Heart right ventricle (tissue), 16 donors: ENCODE measurements around the gene MATCAP1. TPM values are rescaled to one million over a fixed set of nuclear protein-coding genes. Genes with fewer than 3 reads are reported as not detected.

Experiments
- ATAC-seq, 8 donors: fragments of 200-7000 bp; cut with Tn5 transposase; one replicate each; pipeline ENCODE4 v1.9.1; 2020; ENCODE audit warnings: mild to moderate bottlenecking in 8 of 8, moderate library complexity in 8 of 8, moderate number of reproducible peaks in 1 of 8
- DNase-seq, 2 donors: peaks; one replicate each; pipeline ENCODE4 v3.0.0-alpha.2; 2020
- H3K27ac ChIP-seq, 10 donors: fragments of 200-600 bp; sonication (generic) in 2 of 10; one replicate each; pipeline versions ENCODE4 v1.5.0 to v1.8.0; 2020 to 2022; ENCODE audit warnings: mild to moderate bottlenecking in 3 of 10
- H3K27me3 ChIP-seq, 7 donors: fragments of 200-600 bp; one replicate each; pipeline ENCODE4 v1.8.0; 2021 to 2022; ENCODE audit warnings: mild to moderate bottlenecking in 2 of 7
- H3K36me3 ChIP-seq, 9 donors: fragments of 200-600 bp; sonication (generic) in 1 of 9; one replicate each; pipeline versions ENCODE4 v1.5.0 to v1.8.0; 2020 to 2022; ENCODE audit warnings: mild to moderate bottlenecking in 2 of 9
- H3K4me1 ChIP-seq, 9 donors: fragments of 200-600 bp; sonication (generic) in 1 of 9; one replicate each; pipeline versions ENCODE4 v1.5.0 to v1.8.0; 2020 to 2022; ENCODE audit warnings: mild to moderate bottlenecking in 4 of 9
- H3K4me3 ChIP-seq, 10 donors: fragments of 200-600 bp; sonication (generic) in 2 of 10; one replicate each; pipeline versions ENCODE4 v1.5.0 to v1.8.0; 2020 to 2022; ENCODE audit warnings: mild to moderate bottlenecking in 7 of 10, moderate library complexity in 2 of 10
- H3K9me3 ChIP-seq, 11 donors: fragments of 200-600 bp in 10 of 11; sonication (generic) in 2 of 11; one replicate each; pipeline versions ENCODE4 v1.5.0 to v1.8.0; 2013 to 2022; ENCODE audit warnings: mild to moderate bottlenecking in 2 of 11, control low read depth in 1 of 11, moderate library complexity in 1 of 11
- CTCF ChIP-seq, 9 donors: fragments of 200-600 bp; sonication (generic) in 2 of 9; IDR thresholded peaks; one replicate each; pipeline versions ENCODE4 v1.5.0 to v1.8.0; 2021 to 2022; ENCODE audit warnings: antibody characterized with exemption in 9 of 9, mild to moderate bottlenecking in 5 of 9, moderate library complexity in 1 of 9
- WGBS, 2 donors: extraction: QIAGEN DNeasy Blood & Tissue Kit; methylation state at CpG; one replicate each; pipeline ENCODE4 v1.1.7; 2013; ENCODE audit warnings: inconsistent platforms in 1 of 2; 5-methylcytosine and 5-hydroxymethylcytosine counted together
- intact Hi-C, 10 donors: fragments of 100-400 bp; cut with DNase I; formaldehyde crosslinking; loops; one replicate each; pipeline versions ENCODE4 v1.11.1 to v1.14.2; 2022
- polyA plus RNA-seq, 2 donors: library from polyadenylated mRNA; stranded (reverse); fragments of 200-250 nt; gene quantifications; one replicate each; pipeline ENCODE4 v1.2.3, GENCODE V29; 2013
- total RNA-seq, 10 donors: library from RNA; stranded (reverse); fragmentation: NEBNext Ultra II Directional in 3 of 10; extraction: Animal tissue kit (Norgen Biotek cat#: 25700) in 3 of 10; gene quantifications; one replicate each; pipeline versions ENCODE4 v1.2.1 to v1.2.4, GENCODE V29; 2021 to 2023
- donor health status: Arrhythmogenic right ventricular cardiomyopathy.
- donor health status: ischemic (EF 13 %, LVEDD 7.1; RV severe dilation, severe dysfunction).
- donor health status: healthy with polysubstance abuse.
- donor health status: DM: no; HTN: yes; CAD: no.
- donor health status: DM: no; HTN: no; CAD: no.
- donor health status: ischemic (EF 25% LVEDD 6.9; RV normal size, moderate dysfunction).
- donor health status: ischemic (EF 25% LVEDD 5.7; RV mildly dilated, moderate dysfunction).
- donor health status: healthy.
- donor health status: DM: yes; HTN: yes; CAD: no.
- donor health status: Ischemic cardiomyopathy.
- donor health status: ischemic (EF 35%, LVEDD 5.7; RV mildly dilated, moderate dysfunction).
- donor health status: nonischemic (EF 11% LVEDD 7.7; RV severe dilation, severe dysfunction).
- donor health status: DM: yes; HTN: yes; CAD: no.
- donor health status: PGD.
- donor health status: ischemic (EF 29% LVEDD 5.4; RV normal size, mild dysfunction).
- donor health status: nonischemic (EF 23%, LVEDD 6.1; RV moderate dilation, normal function).

Gene MATCAP1
- total and polyA plus RNA-seq, 12 donors: 8.0 to 30.9 (median 13.1) TPM

DNA sequence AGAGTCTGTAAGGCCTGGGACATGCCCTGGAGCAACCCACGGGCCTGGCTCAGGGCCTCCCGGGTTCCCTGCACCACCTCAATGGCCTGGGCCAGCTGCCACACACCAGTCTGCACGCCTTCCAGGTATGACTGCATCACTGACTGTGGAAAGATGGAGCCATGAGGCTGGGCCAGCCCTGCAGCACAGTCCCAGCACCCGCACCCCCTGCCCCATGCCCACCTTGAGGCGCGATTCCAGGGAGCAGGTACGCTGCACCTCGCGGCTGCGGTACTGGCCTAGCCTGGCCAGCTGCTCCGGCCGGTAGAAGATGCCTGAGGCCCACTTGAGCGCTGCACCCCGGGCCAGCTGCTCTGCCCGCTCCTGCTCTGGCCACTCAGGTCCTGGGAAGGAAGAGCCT, 5.0 kb upstream of the MATCAP1 start:
- 94% methylated on average over 15 of the region's 15 CpGs for WGBS, 2 donors
- Histone ChIP-seq H3K27ac (no peak overlapping the region), H3K36me3 (peaks cover 0 to 9% (median 1%) of the 10 kb centered on the region in 9 donors), H3K4me3 (no peak overlapping the region), H3K27me3 (peaks cover 0 to 3% (median 0%) of the 10 kb centered on the region in 7 donors), H3K4me1 (peaks cover 28 to 55% (median 47%) of the 10 kb centered on the region in 9 donors), H3K9me3 (no peaks in the 10 kb centered on the region)
- intact Hi-C loops: loop anchor here in 6 of 10 donors (5.0 to 10.0 kb wide), 3 partner anchors 36 to 234 kb away; partner anchors contain the start of gene B3GNT9 (in 1 of the 6)
- DNase-seq (no peak), ATAC-seq (no peak)
- TF ChIP-seq CTCF (IDR thresholded peaks at IDR 0.05): no peak

GRCh38 chr16:67188323-67188722, 4.6 kb upstream of the MATCAP1 start:
- ATAC-seq (no peak), DNase-seq (no peak)
- peaks cover 26 to 51% (median 43%) of the 10 kb centered on the region in 9 donors for H3K4me1 ChIP-seq
- H3K27ac ChIP-seq: no peak overlapping the region
- H3K27me3 ChIP-seq: peaks cover 0 to 3% (median 0%) of the 10 kb centered on the region in 7 donors
- H3K4me3 ChIP-seq: no peak overlapping the region
- intact Hi-C loops: loop anchor here in 6 of 10 donors (5.0 to 10.0 kb wide), 3 partner anchors 36 to 234 kb away; partner anchors contain the start of gene B3GNT9 (in 1 of the 6)
- 71 to 88% methylated on average over 4 of the region's 4 CpGs for WGBS, 2 donors
- no peaks in the 10 kb centered on the region for H3K9me3 ChIP-seq
- TF ChIP-seq CTCF (IDR thresholded peaks at IDR 0.05): no peak
- H3K36me3 ChIP-seq: peaks cover 0 to 4% (median 0%) of the 10 kb centered on the region in 9 donors

- Histone ChIP-seq H3K36me3 (no peaks in the 10 kb centered on the region), H3K4me1 (peaks cover 18 to 52% (median 43%) of the 10 kb centered on the region in 9 donors), H3K27me3 (peaks cover 0 to 3% (median 0%) of the 10 kb centered on the region in 7 donors), H3K9me3 (no peaks in the 10 kb centered on the region), H3K4me3 (no peak overlapping the region), H3K27ac (no peak overlapping the region)
- ATAC-seq: no peak
- WGBS, 2 donors: 87 to 90% methylated on average over 26 of the region's 26 CpGs
- no peak for TF ChIP-seq CTCF (IDR thresholded peaks at IDR 0.05)
- no peak for DNase-seq
- intact Hi-C loops: loop anchor here in 6 of 10 donors (5.0 to 10.0 kb wide), 3 partner anchors 35 to 233 kb away; partner anchors contain the start of gene B3GNT9 (in 1 of the 6)
These were observed 3.6 kb upstream of the MATCAP1 start for GRCh38 chr16:67187175-67187890.

GRCh38 chr16:67186550-67186950, 2.8 kb upstream of the MATCAP1 start:
- Histone ChIP-seq H3K4me1 (peaks cover 17 to 52% (median 41%) of the 10 kb centered on the region in 9 donors), H3K27me3 (peaks cover 0 to 3% (median 0%) of the 10 kb centered on the region in 7 donors), H3K4me3 (no peak overlapping the region), H3K9me3 (no peaks in the 10 kb centered on the region), H3K27ac (no peak overlapping the region), H3K36me3 (no peaks in the 10 kb centered on the region)
- no peak for DNase-seq
- WGBS, 2 donors: 45 to 57% methylated on average over 5 of the region's 5 CpGs
- no peak for TF ChIP-seq CTCF (IDR thresholded peaks at IDR 0.05)
- intact Hi-C loops: loop anchor here in 6 of 10 donors (5.0 to 10.0 kb wide), 3 partner anchors 34 to 232 kb away; partner anchors contain the start of gene B3GNT9 (in 1 of the 6)
- ATAC-seq: no peak
